Peyer's patch (tissue), 4 donors: ENCODE measurements around the gene SRRM4. TPM values are rescaled to one million over a fixed set of nuclear protein-coding genes. Genes with fewer than 3 reads are reported as not detected.
"Not testable (repeated sequence)": the region's sequence is repeated elsewhere in the genome, so short reads cannot be mapped to it uniquely, and the experiment has no call there.

Experiments
- DNase-seq, 3 donors: peaks; one replicate each; pipeline ENCODE4 v3.0.0-alpha.2; 2017 to 2019
- H3K27ac ChIP-seq, 4 donors: fragments of 200-600 bp; sonication (generic); one replicate each; pipeline ENCODE4 v1.5.1; 2016 to 2019
- H3K27me3 ChIP-seq, 2 donors: fragments of 200-600 bp; sonication (generic); one replicate each; pipeline ENCODE4 v1.5.1; 2019
- H3K36me3 ChIP-seq, 3 donors: fragments of 200-600 bp; sonication (generic); one replicate each; pipeline ENCODE4 v1.5.1; 2016 to 2019
- H3K4me1 ChIP-seq, 4 donors: fragments of 200-600 bp; sonication (generic); one replicate each; pipeline ENCODE4 v1.5.1; 2016 to 2019
- H3K4me3 ChIP-seq, 4 donors: fragments of 200-600 bp; sonication (generic); 1 replicate in 3 of 4; 2 replicates in 1 of 4; pipeline ENCODE4 v1.5.1; 2016 to 2019; ENCODE audit warnings: mild to moderate bottlenecking in 1 of 4
- H3K9me3 ChIP-seq, 4 donors: fragments of 200-600 bp; sonication (generic); one replicate each; pipeline ENCODE4 v1.5.1; 2016 to 2019; ENCODE audit warnings: mild to moderate bottlenecking in 1 of 4
- CTCF ChIP-seq, 6 experiments: fragments of 450-650 bp in 4 of 6; fragments of 200-600 bp in 2 of 6; sonication (generic) in 1 of 6; IDR thresholded peaks; one replicate each; pipeline ENCODE4 v1.5.1; 2017 to 2019; ENCODE audit warnings: antibody characterized with exemption in 6 of 6, mild to moderate bottlenecking in 3 of 6, moderate library complexity in 1 of 6
- POLR2A ChIP-seq, 2 donors: fragments of 450-650 bp; IDR thresholded peaks; one replicate each; pipeline ENCODE4 v1.5.1; 2017; ENCODE audit warnings: antibody characterized with exemption in 2 of 2, mild to moderate bottlenecking in 2 of 2, moderate library complexity in 2 of 2
- total RNA-seq, 4 donors: library from RNA; depleted of rRNA; stranded (reverse); fragments of >200 nt; gene quantifications; one replicate each; pipeline ENCODE4 v1.1.0, GENCODE V29; 2016

Gene SRRM4
- total RNA-seq, 4 donors from 2014 or later = not detected

GRCh38 chr12:119020406-119021360, 39.3 kb downstream of the SRRM4 start:
- Histone ChIP-seq H3K4me1 (no peaks in the 10 kb centered on the region), H3K27me3 (no peaks in the 10 kb centered on the region), H3K36me3 (no peaks in the 10 kb centered on the region), H3K27ac (no peak overlapping the region), H3K4me3 (no peak overlapping the region), H3K9me3 (no peaks in the 10 kb centered on the region)
- no peak for DNase-seq
- TF ChIP-seq CTCF (IDR thresholded peaks at IDR 0.05) (peak in 1 of 6 experiments; percentile 10), POLR2A (IDR thresholded peaks at IDR 0.05) (no peak)

GRCh38 chr12:119024356-119024755, 43.0 kb downstream of the SRRM4 start:
- H3K9me3 ChIP-seq = no peaks in the 10 kb centered on the region
- H3K27ac ChIP-seq = no peak overlapping the region
- no peaks in the 10 kb centered on the region for H3K4me1 ChIP-seq
- DNase-seq = no peak
- no peak overlapping the region for H3K4me3 ChIP-seq
- TF ChIP-seq POLR2A (IDR thresholded peaks at IDR 0.05) (no peak), CTCF (IDR thresholded peaks at IDR 0.05) (no peak)
- H3K27me3 ChIP-seq = no peaks in the 10 kb centered on the region
- no peaks in the 10 kb centered on the region for H3K36me3 ChIP-seq

- Histone ChIP-seq H3K27me3 (no peaks in the 10 kb centered on the region), H3K4me3 (no peak overlapping the region), H3K9me3 (no peaks in the 10 kb centered on the region), H3K27ac (no peak overlapping the region), H3K4me1 (no peaks in the 10 kb centered on the region), H3K36me3 (no peaks in the 10 kb centered on the region)
- DNase-seq = no peak
- no peak for TF ChIP-seq CTCF (IDR thresholded peaks at IDR 0.05)
- no peak for TF ChIP-seq POLR2A (IDR thresholded peaks at IDR 0.05)
Measured at GRCh38 chr12:119025786-119026185, 44.4 kb downstream of the SRRM4 start.

- not testable (repeated sequence) for H3K36me3 ChIP-seq, H3K9me3 ChIP-seq, H3K27ac ChIP-seq, DNase-seq, H3K4me1 ChIP-seq, H3K4me3 ChIP-seq, H3K27me3 ChIP-seq
Measured at GRCh38 chr12:119033332-119033731, 52.0 kb downstream of the SRRM4 start.

GRCh38 chr12:119036878-119037825, 55.8 kb downstream of the SRRM4 start:
- no peak for DNase-seq
- H3K27ac ChIP-seq = no peak overlapping the region
- no peaks in the 10 kb centered on the region for H3K27me3 ChIP-seq
- H3K9me3 ChIP-seq = no peaks in the 10 kb centered on the region
- H3K36me3 ChIP-seq = no peaks in the 10 kb centered on the region
- H3K4me3 ChIP-seq = no peak overlapping the region
- TF ChIP-seq CTCF (IDR thresholded peaks at IDR 0.05) (peak in 4 of 6 experiments; percentile 28 to 37 (median 32)), POLR2A (IDR thresholded peaks at IDR 0.05) (no peak)
- no peaks in the 10 kb centered on the region for H3K4me1 ChIP-seq
